GM21529 (cell line): Measurements from ENCODE around the gene SLC66A2.

Experiments
- ATAC-seq: cut with Tn5 transposase; IDR thresholded peaks from one replicate; pipeline ENCODE4 v1.9.1; 2021; ENCODE audit not compliant: unreplicated experiment

The SLC66A2 gene

GRCh38 chr18:79938196-79938595 lies 13.3 kb downstream of the SLC66A2 start:
- ATAC-seq = no peak

- ATAC-seq = no peak
Observed at GRCh38 chr18:79937103-79937860, 14.2 kb downstream of the SLC66A2 start.

GRCh38 chr18:79936641-79937040 lies 14.8 kb downstream of the SLC66A2 start:
- no peak for ATAC-seq

- no peak for ATAC-seq
Observed at GRCh38 chr18:79935925-79936324, 15.5 kb downstream of the SLC66A2 start.

- ATAC-seq = no peak
Observed at GRCh38 chr18:79935499-79935898, 16.0 kb downstream of the SLC66A2 start.

GRCh38 chr18:79935098-79935480 lies 16.4 kb downstream of the SLC66A2 start:
- ATAC-seq = no peak

GRCh38 chr18:79934311-79935097 lies 16.9 kb downstream of the SLC66A2 start:
- no peak for ATAC-seq

GRCh38 chr18:79933765-79934164 lies 17.7 kb downstream of the SLC66A2 start:
- ATAC-seq = no peak

- ATAC-seq = no peak
Observed at GRCh38 chr18:79932907-79933306, 18.5 kb downstream of the SLC66A2 start.

- no peak for ATAC-seq
Observed at GRCh38 chr18:79931475-79931874, 20.0 kb downstream of the SLC66A2 start.

- ATAC-seq = no peak
Observed at GRCh38 chr18:79930020-79930642, 21.3 kb downstream of the SLC66A2 start.

- ATAC-seq = no peak
Observed at GRCh38 chr18:79928563-79928960, 22.9 kb downstream of the SLC66A2 start.

- no peak for ATAC-seq
Observed at GRCh38 chr18:79927607-79928562, 23.6 kb downstream of the SLC66A2 start.

GRCh38 chr18:79926715-79927606 lies 24.5 kb downstream of the SLC66A2 start:
- no peak for ATAC-seq

GRCh38 chr18:79926306-79926705 lies 25.1 kb downstream of the SLC66A2 start:
- no peak for ATAC-seq

- no peak for ATAC-seq
Observed at GRCh38 chr18:79924814-79925731, 26.4 kb downstream of the SLC66A2 start.

GRCh38 chr18:79923896-79924585 lies 27.4 kb downstream of the SLC66A2 start:
- no peak for ATAC-seq

GRCh38 chr18:79922971-79923411 lies 28.5 kb downstream of the SLC66A2 start:
- ATAC-seq = no peak
